H9 (cell line): ENCODE data around the gene SCUBE3. TPM values are rescaled to one million over a fixed set of nuclear protein-coding genes. Genes with fewer than 3 reads are reported as not detected.

Experiments used
- DNase-seq: peaks from one replicate; pipeline ENCODE4 v3.0.0-alpha.2; 2017
- H2AFZ ChIP-seq: one replicate; pipeline ENCODE4 v1.6.1; 2013; ENCODE audit warnings: mild to moderate bottlenecking, low read length, control low read depth, moderate library complexity
- H2AK5ac ChIP-seq: 2 replicates; pipeline ENCODE4 v1.6.1; 2013; ENCODE audit warnings: low read length, control low read depth, mixed read lengths; ENCODE audit not compliant: insufficient read length
- H2BK120ac ChIP-seq: one replicate; pipeline ENCODE4 v1.6.1; 2013; ENCODE audit warnings: low read depth, mild to moderate bottlenecking, low read length, control low read depth, inconsistent platforms; ENCODE audit not compliant: poor library complexity, severe bottlenecking
- H2BK12ac ChIP-seq: 2 replicates; pipeline ENCODE4 v1.6.1; 2013; ENCODE audit warnings: low read length, control low read depth, mixed read lengths, low read depth; ENCODE audit not compliant: insufficient read length
- H2BK15ac ChIP-seq: 2 replicates; pipeline ENCODE4 v1.6.1; 2013; ENCODE audit warnings: low read depth, low read length, control low read depth
- H2BK20ac ChIP-seq: one replicate; pipeline ENCODE4 v1.6.1; 2013; ENCODE audit warnings: low read depth, mild to moderate bottlenecking, low read length, control low read depth, inconsistent platforms; ENCODE audit not compliant: poor library complexity, severe bottlenecking
- H2BK5ac ChIP-seq: 2 replicates; pipeline ENCODE4 v1.6.1; 2013; ENCODE audit warnings: low read length, control low read depth, mixed read lengths; ENCODE audit not compliant: insufficient read length
- H3K14ac ChIP-seq: 2 replicates; pipeline ENCODE4 v1.6.1; 2013; ENCODE audit warnings: low read length, control low read depth; ENCODE audit not compliant: insufficient read depth
- H3K18ac ChIP-seq: 2 replicates; pipeline ENCODE4 v1.6.1; 2013; ENCODE audit warnings: low read depth, mild to moderate bottlenecking, mixed read lengths, low read length, control low read depth; ENCODE audit not compliant: insufficient read length
- H3K23ac ChIP-seq: 2 replicates; pipeline ENCODE4 v1.6.1; 2013; ENCODE audit warnings: low read length, control low read depth, mixed read lengths, low read depth; ENCODE audit not compliant: insufficient read length
- H3K23me2 ChIP-seq: 2 replicates; pipeline ENCODE4 v1.6.1; 2013; ENCODE audit warnings: low read depth, mild to moderate bottlenecking, mixed read lengths, low read length, control low read depth; ENCODE audit not compliant: insufficient read length, poor library complexity, severe bottlenecking
- H3K27ac ChIP-seq: 2 replicates; pipeline ENCODE4 v1.5.1; 2013; ENCODE audit warnings: low read length, control low read depth, mixed read lengths, low read depth; ENCODE audit not compliant: insufficient read length
- H3K27me3 ChIP-seq: 2 replicates; pipeline ENCODE4 v1.6.1; 2013; ENCODE audit warnings: low read length, control low read depth, inconsistent platforms; ENCODE audit not compliant: insufficient read depth
- H3K4ac ChIP-seq: 2 replicates; pipeline ENCODE4 v1.6.1; 2013; ENCODE audit warnings: low read depth, mild to moderate bottlenecking, control low read depth, inconsistent platforms, low read length, moderate library complexity
- H3K4me1 ChIP-seq: 2 replicates; pipeline ENCODE4 v1.6.1; 2013; ENCODE audit warnings: low read length, control low read depth, inconsistent platforms; ENCODE audit not compliant: insufficient read depth
- H3K4me2 ChIP-seq: 2 replicates; pipeline ENCODE4 v1.6.1; 2013; ENCODE audit warnings: low read length, control low read depth, mixed read lengths; ENCODE audit not compliant: insufficient read length, insufficient read depth
- H3K56ac ChIP-seq: 2 replicates; pipeline ENCODE4 v1.6.1; 2013; ENCODE audit warnings: low read depth, mild to moderate bottlenecking, mixed read lengths, low read length, control low read depth; ENCODE audit not compliant: insufficient read length
- H3K79me1 ChIP-seq: 2 replicates; pipeline ENCODE4 v1.6.1; 2013; ENCODE audit warnings: low read depth, mild to moderate bottlenecking, moderate library complexity, low read length, control low read depth, inconsistent platforms; ENCODE audit not compliant: insufficient read depth, poor library complexity, severe bottlenecking
- H3K79me2 ChIP-seq: 2 replicates; pipeline ENCODE4 v1.6.1; 2013; ENCODE audit warnings: low read length, control low read depth, inconsistent platforms; ENCODE audit not compliant: insufficient read depth
- H3K9ac ChIP-seq: 2 replicates; pipeline ENCODE4 v1.6.1; 2013; ENCODE audit warnings: low read length, control low read depth, mixed read lengths; ENCODE audit not compliant: insufficient read length; ENCODE audit errors: extremely low read depth
- H3K9me3 ChIP-seq: one replicate; pipeline ENCODE4 v1.6.1; 2013; ENCODE audit warnings: low read depth, low read length, inconsistent platforms; ENCODE audit not compliant: control insufficient read depth
- H3T11ph ChIP-seq: one replicate; pipeline ENCODE4 v1.6.1; 2013; ENCODE audit warnings: mild to moderate bottlenecking, low read length, control low read depth, inconsistent platforms
- H4K20me1 ChIP-seq: one replicate; pipeline ENCODE4 v1.6.1; 2013; ENCODE audit not compliant: control insufficient read depth, insufficient read length, insufficient read depth
- H4K5ac ChIP-seq: 2 replicates; pipeline ENCODE4 v1.6.1; 2013; ENCODE audit warnings: low read depth, mild to moderate bottlenecking, mixed read lengths, low read length, control low read depth; ENCODE audit not compliant: insufficient read length
- H4K8ac ChIP-seq: replicated peaks from 2 replicates; pipeline ENCODE4 v1.6.1; 2013; ENCODE audit warnings: low read length, control low read depth, mixed read lengths, low read depth; ENCODE audit not compliant: insufficient read length
- H4K91ac ChIP-seq: 2 replicates; pipeline ENCODE4 v1.6.1; 2013; ENCODE audit warnings: low read depth, mild to moderate bottlenecking, moderate library complexity, mixed read lengths, low read length, control low read depth; ENCODE audit not compliant: insufficient read length
- H3K27ac Mint-ChIP-seq, 3 experiments: 2 replicates in 2 of 3; 3 replicates in 1 of 3; pipeline ENCODE4 v1.8.0; 2020 to 2021; ENCODE audit warnings: mixed read lengths in 3 of 3, mild to moderate bottlenecking in 1 of 3, moderate library complexity in 1 of 3
- H3K27me3 Mint-ChIP-seq: 2 replicates; pipeline ENCODE4 v1.8.0; 2021; ENCODE audit warnings: low read depth, mild to moderate bottlenecking, moderate library complexity, mixed read lengths
- H3K36me3 Mint-ChIP-seq, 3 experiments: 2 replicates in 2 of 3; 3 replicates in 1 of 3; pipeline ENCODE4 v1.8.0; 2020 to 2021; ENCODE audit warnings: low read depth in 3 of 3, mixed read lengths in 3 of 3; ENCODE audit not compliant: insufficient read depth in 1 of 3
- H3K4me1 Mint-ChIP-seq, 2 experiments: 2 replicates each; pipeline ENCODE4 v1.8.0; 2020; ENCODE audit warnings: mixed read lengths in 2 of 2
- H3K4me3 Mint-ChIP-seq, 2 experiments: 2 replicates in 1 of 2; 3 replicates in 1 of 2; pipeline ENCODE4 v1.8.0; 2020 to 2021; ENCODE audit warnings: mild to moderate bottlenecking in 2 of 2, mixed read lengths in 2 of 2, moderate library complexity in 1 of 2
- H3K9me3 Mint-ChIP-seq, 2 experiments: 2 replicates in 1 of 2; 3 replicates in 1 of 2; pipeline ENCODE4 v1.8.0; 2020; ENCODE audit warnings: mild to moderate bottlenecking in 2 of 2, mixed read lengths in 2 of 2, moderate library complexity in 1 of 2
- WGBS: extraction: QIAGEN DNeasy Blood & Tissue Kit; methylation state at CpG from one replicate; pipeline ENCODE4 v1.1.7; 2013; ENCODE audit warnings: missing lambda C conversion rate, low lambda C conversion rate, mixed read lengths; ENCODE audit not compliant: insufficient read length; ENCODE audit errors: extremely low coverage; 5-methylcytosine and 5-hydroxymethylcytosine counted together
- total RNA-seq: library from RNA; stranded (reverse); gene quantifications from 2 replicates; pipeline ENCODE4 v1.2.1, GENCODE V29; 2021
- TF ChIP-seq, protein P1 (sequence below): fragments of 200-600 bp; sonication (generic); conservative IDR thresholded peaks from 3 replicates; pipeline ENCODE4 v1.8.0; 2021; ENCODE audit warnings: antibody characterized with exemption, mild to moderate bottlenecking

SCUBE3 gene
- total RNA-seq, 1 experiment from 2014 or later: 2.7 TPM

DNA sequence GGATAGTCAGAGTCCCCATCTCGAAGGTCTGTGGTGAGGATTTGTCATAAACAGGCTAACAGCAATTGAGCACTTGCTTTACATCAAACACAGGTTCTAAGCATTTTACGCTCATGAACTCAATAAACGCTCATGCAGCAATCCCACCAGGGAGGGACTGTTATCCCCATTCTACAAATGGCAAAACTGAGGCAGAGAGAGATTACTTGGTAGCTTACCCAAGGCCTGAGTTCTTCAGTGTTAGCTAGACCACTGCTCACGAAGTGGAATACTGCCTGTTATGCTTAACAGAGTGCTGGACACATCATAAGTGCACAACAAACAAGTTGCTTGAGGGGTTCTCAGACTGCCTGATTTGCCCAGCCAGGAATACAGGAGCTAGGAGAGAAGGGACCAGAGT, 48.9 kb upstream of the SCUBE3 start:
- H3K23ac ChIP-seq: no peak overlapping the region
- no CpG with 5 or more reads among the region's 4 CpGs for WGBS
- peaks cover 5% of the 10 kb centered on the region in 2 experiments; a peak in 4 of 5 replicates for H3K9me3 Mint-ChIP-seq

More for the DNA sequence above, 48.9 kb upstream of the SCUBE3 start:
- Mint-ChIP-seq H3K27ac (no peak overlapping the region), H3K4me1 (peaks cover 13% of the 10 kb centered on the region in 2 experiments; a peak in 3 of 4 replicates), H3K27me3 (peaks cover 43% of the 10 kb centered on the region), H3K36me3 (peaks cover 0 to 5% (median 4%) of the 10 kb centered on the region in 3 experiments; a peak in 2 of 7 replicates), H3K4me3 (no peak overlapping the region)
- Histone ChIP-seq H2BK5ac (no peak overlapping the region), H2BK15ac (no peak overlapping the region), H3K18ac (no peak overlapping the region), H3K4me2 (no peak overlapping the region), H3K27me3 (no peaks in the 10 kb centered on the region), H3K9ac (no peak overlapping the region), H3K4ac (no peak overlapping the region), H4K20me1 (no peaks in the 10 kb centered on the region), H2BK20ac (no peak overlapping the region), H3K23me2 (no peaks in the 10 kb centered on the region), H4K8ac (no peak overlapping the region), H3K27ac (no peak overlapping the region), H3K79me2 (no peaks in the 10 kb centered on the region), H4K5ac (no peak overlapping the region), H3K14ac (no peak overlapping the region), H2BK120ac (no peak overlapping the region), H3T11ph (no peak overlapping the region), H2AK5ac (no peak overlapping the region), H3K79me1 (no peaks in the 10 kb centered on the region), H2BK12ac (no peak overlapping the region), H3K4me1 (no peaks in the 10 kb centered on the region), H2AFZ (no peak overlapping the region), H4K91ac (no peak overlapping the region), H3K56ac (no peak overlapping the region), H3K9me3 (no peaks in the 10 kb centered on the region)
- DNase-seq: no peak
- TF ChIP-seq, protein P1, sequence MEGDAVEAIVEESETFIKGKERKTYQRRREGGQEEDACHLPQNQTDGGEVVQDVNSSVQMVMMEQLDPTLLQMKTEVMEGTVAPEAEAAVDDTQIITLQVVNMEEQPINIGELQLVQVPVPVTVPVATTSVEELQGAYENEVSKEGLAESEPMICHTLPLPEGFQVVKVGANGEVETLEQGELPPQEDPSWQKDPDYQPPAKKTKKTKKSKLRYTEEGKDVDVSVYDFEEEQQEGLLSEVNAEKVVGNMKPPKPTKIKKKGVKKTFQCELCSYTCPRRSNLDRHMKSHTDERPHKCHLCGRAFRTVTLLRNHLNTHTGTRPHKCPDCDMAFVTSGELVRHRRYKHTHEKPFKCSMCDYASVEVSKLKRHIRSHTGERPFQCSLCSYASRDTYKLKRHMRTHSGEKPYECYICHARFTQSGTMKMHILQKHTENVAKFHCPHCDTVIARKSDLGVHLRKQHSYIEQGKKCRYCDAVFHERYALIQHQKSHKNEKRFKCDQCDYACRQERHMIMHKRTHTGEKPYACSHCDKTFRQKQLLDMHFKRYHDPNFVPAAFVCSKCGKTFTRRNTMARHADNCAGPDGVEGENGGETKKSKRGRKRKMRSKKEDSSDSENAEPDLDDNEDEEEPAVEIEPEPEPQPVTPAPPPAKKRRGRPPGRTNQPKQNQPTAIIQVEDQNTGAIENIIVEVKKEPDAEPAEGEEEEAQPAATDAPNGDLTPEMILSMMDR: no peak
